SK-N-SH treated with all-trans-retinoic acid at 6 μM for 48 hours (cell line): Measurements from ENCODE around the gene SPTBN4.

Source experiments
- ISL1 ChIP-seq: fragments of 250-450 bp; sonication (Bioruptor Pico); IDR thresholded peaks from 2 replicates; pipeline ENCODE4 v2.1.2; 2022; ENCODE audit warnings: mild to moderate bottlenecking, moderate library complexity
- PATZ1 ChIP-seq: fragments of 250-450 bp; sonication (Bioruptor Pico); IDR thresholded peaks from 2 replicates; pipeline ENCODE4 v1.8.0; 2020; ENCODE audit warnings: mild to moderate bottlenecking, moderate library complexity, borderline replicate concordance

GRCh38 chr19:40598121-40598917 lies 131.5 kb downstream of the SPTBN4 start:
- TF ChIP-seq ISL1 (no peak), PATZ1 (CRISPR knock-in tag) (no peak)
